Breast epithelium (tissue), 3 donors: ENCODE measurements around the gene POGLUT3.

Experiments
- POLR2A ChIP-seq: fragments of 450-650 bp; IDR thresholded peaks from one replicate; pipeline ENCODE4 v1.6.1; 2016; ENCODE audit warnings: antibody characterized with exemption, mild to moderate bottlenecking, moderate library complexity
- POLR2AphosphoS5 ChIP-seq, 3 donors: sonication (generic); formaldehyde crosslinking; IDR thresholded peaks; one replicate each; pipeline ENCODE4 v1.6.1; 2017; ENCODE audit warnings: antibody characterized with exemption in 3 of 3
- TF ChIP-seq, protein P1 (sequence below), 3 donors: fragments of 450-650 bp; IDR thresholded peaks; one replicate each; pipeline ENCODE4 v1.5.1; 2016 to 2017; ENCODE audit warnings: antibody characterized with exemption in 3 of 3, mild to moderate bottlenecking in 3 of 3, moderate library complexity in 3 of 3

DNA sequence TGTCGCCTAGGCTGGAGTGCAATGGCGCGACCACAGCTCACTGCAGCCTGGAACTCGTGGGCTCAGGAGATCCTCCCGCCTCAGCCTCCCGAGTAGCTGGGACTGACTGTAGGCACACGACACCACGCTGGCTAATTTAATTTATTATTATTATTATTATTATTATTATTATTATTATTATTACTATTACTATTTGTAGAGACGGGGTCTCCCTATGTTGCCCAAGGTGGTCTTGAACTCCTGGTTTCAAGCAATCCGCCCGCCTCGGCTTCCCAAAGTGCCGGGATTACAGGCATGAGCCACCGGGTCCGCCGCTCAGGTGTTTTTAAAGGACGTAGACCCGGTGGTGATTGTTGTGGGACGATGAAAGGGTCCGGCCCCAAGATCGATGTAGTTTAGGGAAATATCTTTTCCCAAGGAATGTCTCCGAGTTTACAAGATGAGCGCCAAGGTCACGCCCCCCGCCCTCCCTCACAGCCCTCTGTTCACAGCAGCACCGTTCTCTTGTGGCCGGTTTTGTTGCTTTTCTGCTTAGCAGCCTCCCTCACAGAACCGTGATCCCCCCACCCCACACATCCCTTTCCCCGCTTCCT is 728 bp upstream of the POGLUT3 start:
- TF ChIP-seq, protein P1, sequence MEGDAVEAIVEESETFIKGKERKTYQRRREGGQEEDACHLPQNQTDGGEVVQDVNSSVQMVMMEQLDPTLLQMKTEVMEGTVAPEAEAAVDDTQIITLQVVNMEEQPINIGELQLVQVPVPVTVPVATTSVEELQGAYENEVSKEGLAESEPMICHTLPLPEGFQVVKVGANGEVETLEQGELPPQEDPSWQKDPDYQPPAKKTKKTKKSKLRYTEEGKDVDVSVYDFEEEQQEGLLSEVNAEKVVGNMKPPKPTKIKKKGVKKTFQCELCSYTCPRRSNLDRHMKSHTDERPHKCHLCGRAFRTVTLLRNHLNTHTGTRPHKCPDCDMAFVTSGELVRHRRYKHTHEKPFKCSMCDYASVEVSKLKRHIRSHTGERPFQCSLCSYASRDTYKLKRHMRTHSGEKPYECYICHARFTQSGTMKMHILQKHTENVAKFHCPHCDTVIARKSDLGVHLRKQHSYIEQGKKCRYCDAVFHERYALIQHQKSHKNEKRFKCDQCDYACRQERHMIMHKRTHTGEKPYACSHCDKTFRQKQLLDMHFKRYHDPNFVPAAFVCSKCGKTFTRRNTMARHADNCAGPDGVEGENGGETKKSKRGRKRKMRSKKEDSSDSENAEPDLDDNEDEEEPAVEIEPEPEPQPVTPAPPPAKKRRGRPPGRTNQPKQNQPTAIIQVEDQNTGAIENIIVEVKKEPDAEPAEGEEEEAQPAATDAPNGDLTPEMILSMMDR (IDR thresholded peaks at IDR 0.05) = no peak
- TF ChIP-seq POLR2A = no peak
- no peak for TF ChIP-seq POLR2AphosphoS5 (IDR thresholded peaks at IDR 0.05)
